GM21529 (cell line): Measurements from ENCODE around the gene PRUNE2.
"Not testable (repeated sequence)": the region's sequence is repeated elsewhere in the genome, so short reads cannot be mapped to it uniquely, and the experiment has no call there.

Source experiments
- ATAC-seq: cut with Tn5 transposase; IDR thresholded peaks from one replicate; pipeline ENCODE4 v1.9.1; 2021; ENCODE audit not compliant: unreplicated experiment

The PRUNE2 gene

DNA sequence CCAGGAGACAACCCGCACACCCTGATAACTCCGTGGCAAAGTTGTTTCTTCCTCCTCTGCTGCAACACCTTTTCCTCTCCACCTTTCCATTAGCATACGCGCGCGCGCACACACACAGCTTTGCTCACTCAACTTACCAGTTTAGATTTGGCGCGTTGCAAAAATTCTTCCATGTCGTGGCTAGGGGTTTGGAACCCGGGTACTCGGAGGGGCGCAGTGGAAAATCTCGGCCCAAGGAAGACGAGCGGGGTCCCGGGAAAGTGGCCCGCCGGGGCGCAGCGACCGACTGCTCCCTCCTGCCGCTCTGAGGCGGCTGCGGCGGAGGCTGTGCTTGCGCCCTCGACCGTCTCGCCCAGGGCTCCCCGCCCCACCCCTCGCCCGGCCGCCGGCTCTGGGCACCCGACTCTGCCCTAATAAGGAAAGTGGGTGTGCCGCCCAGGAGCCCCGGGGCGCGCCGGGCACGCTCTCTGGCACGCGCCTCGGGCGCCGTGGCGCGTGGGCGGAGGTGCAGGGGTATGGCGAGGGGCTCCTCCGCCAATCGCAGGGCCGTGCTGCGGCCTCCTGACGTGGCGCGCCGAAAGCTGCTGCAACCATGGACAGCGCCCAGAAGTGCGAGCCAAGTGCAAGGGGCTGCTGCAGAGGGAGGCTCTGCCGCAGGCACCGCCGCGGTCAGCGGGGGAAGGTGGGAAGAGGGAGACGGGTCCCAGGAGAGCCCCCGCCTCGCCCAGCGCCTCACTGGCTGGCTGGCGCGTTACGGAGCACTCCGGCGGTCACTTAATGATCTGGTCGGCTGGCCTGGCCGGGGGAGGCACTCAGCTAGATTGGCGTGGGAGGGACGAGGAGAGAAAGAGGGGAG lies at the start of gene PRUNE2:
Gene PRUNE2, minus strand, starts transcription at position 324 of the 856 bp plus-strand sequence. Its CDS starts 151 bp downstream, at position 173.
- ATAC-seq, result no peak

DNA sequence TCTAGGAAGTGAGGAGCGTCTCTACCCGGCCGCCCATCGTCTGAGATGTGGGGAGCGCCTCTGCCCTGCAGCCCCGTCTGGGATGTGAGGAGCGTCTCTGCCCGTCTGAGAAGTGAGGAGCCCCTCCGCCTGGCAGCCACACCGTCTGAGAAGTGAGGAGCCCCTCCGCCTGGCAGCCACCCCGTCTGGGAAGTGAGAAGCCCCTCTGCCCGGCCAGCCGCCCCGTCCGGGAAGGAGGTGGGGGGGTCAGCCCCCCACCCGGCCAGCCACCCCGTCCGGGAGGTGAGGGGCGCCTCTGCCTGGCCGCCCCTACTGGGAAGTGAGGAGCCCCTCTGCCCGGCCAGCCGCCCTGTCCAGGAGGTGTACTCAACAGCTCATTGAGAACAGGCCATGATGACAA lies 49.5 kb upstream of the PRUNE2 start:
- not testable (repeated sequence) for ATAC-seq

DNA sequence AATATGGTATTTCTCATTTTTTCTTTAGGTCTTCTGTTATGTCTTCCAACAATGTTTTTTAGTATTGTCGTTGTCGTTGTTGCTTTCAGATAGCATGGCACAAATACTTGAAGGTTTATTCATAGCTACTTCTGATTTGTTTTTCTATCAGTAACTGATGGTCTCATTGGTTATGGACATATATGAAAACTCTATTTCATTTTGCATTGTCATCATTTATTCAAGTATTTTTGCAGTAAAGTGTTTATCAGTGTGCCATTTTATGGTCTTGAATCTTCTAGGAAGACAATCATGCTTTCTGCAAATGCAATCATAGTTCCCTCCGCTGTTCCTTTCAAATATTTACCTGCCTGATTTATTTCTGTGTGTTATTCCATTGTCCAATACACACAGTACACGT lies 44.0 kb upstream of the PRUNE2 start:
- ATAC-seq, result no peak

DNA sequence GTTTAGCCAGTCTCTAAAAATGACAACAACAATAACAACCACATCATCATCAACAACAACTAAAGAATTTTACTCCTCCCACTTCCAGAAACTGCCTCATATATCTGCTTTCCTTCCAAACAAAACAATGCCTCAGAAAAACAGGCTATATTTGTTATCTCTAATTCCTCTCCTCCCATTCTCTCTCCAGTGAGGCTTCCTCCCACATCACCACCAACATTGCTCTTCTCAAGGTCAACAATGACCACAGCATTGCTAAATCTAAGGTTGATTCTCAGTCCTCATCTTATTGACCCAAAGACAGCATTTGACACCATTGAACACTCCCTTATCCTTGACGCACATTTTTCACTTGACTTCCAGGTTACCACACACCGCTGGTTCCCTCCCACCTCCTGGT lies 38.1 kb upstream of the PRUNE2 start:
- ATAC-seq, result no peak

DNA sequence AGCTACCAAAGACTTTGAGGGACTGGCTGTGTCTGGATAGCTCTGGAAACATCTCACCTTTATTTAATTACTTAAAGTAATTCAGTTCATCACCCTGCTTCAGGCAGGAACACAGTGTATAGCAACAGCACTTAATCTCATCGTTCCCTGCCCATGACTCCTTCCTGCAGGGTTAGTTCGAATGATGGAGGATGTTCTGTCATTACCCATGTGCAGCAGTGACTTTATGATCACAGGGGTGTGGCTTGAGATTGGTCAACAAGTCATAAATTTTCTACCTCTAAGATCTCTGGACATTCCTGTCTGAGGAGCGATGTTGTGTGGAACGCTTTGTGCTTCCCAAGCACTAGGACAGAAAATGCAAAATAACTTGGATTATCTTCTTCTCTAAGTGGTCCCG lies 37.1 kb upstream of the PRUNE2 start:
- no peak for ATAC-seq

- no peak for ATAC-seq
Observed at GRCh38 chr9:76932757-76933156, 26.8 kb upstream of the PRUNE2 start.

DNA sequence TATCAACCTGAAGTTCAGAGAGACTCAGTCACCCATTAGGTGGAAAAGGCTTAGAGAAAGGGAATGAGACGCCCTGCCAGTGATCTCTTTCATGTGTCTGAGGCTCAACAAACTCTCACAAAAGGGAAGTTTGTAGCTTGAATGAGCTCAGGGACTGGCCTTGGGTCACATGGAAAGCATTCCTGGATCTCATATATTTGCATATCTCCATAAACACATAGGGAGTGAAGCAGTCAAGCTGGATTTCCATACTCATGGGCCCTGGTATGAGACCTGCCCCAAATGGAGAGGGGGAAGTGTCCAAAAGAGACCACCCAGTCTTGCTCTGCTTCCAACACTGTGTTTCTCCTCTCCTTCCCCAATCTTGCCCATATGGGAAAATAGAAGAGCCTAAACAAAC lies 26.4 kb upstream of the PRUNE2 start:
- ATAC-seq, result no peak

DNA sequence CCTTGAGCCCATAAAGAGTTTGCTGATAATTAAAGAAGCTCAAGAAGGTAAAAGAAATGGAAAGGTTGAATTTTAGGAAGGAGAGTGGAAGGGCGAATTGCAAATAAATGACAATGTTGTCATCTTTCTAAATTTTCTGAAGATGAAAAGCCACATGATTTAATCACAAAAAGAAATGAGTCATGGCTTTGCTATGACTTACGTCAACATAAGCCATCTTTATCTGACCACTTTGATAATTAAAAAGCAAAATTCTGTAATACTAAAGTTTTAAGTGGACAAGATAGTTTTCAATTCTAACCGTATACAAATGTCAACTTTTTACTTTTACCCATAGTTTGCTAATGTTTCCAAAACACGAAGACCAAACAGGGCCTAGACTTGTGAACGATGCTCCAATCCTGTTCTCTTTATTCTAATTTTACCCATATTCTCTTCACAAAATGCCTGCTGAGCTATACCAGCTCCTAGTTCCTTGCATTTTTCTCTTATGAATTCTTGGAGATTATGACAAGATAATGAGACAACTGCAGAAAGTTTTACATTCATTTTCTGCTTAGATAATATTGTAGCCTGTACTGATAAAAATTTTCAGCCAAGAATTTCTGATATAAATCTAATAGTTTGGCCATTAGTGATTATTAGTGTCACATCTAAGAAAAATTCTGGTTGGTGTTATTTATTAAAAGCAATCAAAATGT lies 21.8 kb upstream of the PRUNE2 start:
- no peak for ATAC-seq

DNA sequence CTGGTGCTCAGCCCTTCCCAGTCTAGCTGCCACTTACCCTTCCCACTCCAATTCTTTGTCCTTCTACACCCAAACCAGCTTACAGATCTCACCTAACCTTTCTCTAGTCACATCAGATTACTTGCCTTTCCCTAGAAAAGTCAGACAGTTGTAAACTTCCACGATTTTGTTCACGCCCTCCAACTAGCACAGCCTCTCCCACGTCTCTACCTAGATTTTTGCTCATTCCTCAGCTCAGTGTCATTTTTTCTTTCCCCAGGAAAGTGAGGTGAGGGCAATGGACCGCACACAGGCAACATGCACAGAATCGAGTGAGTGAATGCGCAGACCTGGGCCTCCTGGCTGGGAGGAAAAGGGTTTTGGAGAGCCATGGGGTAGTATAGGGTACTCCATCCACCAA lies 20.9 kb upstream of the PRUNE2 start:
- no peak for ATAC-seq

DNA sequence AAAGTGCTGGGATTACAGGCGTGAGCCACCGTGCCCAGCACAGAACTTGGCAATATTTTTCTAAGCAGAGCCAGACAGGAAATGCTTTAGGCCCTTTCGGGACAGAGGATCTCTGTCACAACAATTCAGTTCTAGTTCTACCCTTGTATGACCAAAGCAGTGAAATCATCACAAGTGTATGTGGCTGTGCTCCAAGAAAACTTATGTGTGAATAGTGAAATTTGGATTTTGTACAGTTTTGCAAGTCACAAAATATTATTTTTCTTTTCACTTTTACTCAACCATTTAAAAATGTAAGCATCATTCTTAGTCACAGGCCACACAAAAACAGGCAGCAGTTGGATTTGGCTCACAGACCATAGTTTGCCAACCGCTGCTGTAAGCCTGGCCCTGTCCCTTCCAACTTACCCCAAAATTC lies 20.4 kb upstream of the PRUNE2 start:
- no peak for ATAC-seq

GRCh38 chr9:76921165-76921564 lies 15.3 kb upstream of the PRUNE2 start:
- ATAC-seq, result no peak

DNA sequence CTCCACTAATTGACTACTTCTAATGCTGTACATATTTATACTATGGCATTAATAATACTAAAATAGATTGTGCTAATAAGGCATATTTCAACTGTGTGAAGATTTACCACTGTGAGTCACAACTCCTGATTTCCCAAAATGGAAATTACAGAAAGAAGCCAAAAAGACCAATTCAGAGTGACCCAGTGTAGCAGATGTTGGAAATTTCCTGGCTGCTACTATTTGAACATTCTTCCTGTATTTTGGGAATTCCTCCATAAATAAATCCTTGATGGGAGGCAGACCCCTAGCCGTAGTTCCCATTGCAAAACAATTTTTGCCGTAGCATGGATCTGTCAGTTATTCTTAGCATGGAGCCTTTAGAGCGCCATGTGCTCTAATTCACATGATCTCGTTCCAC lies 11.4 kb upstream of the PRUNE2 start:
- no peak for ATAC-seq

- ATAC-seq, result no peak
Observed at GRCh38 chr9:76916231-76916630, 10.3 kb upstream of the PRUNE2 start.

DNA sequence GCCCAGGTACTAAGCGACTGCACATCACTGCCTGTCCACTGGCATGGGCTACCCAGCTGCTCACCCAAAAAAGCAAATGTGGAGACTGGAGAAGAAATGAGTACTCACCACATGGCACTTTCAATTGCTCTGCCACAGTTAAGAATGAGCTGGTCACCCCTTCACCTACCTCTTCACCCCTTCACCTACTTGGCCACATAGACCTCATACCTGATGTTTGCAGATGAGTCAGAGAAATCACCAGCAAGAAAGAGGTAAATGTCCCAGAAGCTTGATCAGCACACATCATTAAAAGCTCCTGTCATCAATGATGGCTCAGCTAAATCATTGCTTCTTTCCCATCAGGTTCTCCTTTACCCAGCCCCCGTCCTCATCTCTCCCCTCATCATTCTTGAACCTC lies 7.6 kb upstream of the PRUNE2 start:
- no peak for ATAC-seq

DNA sequence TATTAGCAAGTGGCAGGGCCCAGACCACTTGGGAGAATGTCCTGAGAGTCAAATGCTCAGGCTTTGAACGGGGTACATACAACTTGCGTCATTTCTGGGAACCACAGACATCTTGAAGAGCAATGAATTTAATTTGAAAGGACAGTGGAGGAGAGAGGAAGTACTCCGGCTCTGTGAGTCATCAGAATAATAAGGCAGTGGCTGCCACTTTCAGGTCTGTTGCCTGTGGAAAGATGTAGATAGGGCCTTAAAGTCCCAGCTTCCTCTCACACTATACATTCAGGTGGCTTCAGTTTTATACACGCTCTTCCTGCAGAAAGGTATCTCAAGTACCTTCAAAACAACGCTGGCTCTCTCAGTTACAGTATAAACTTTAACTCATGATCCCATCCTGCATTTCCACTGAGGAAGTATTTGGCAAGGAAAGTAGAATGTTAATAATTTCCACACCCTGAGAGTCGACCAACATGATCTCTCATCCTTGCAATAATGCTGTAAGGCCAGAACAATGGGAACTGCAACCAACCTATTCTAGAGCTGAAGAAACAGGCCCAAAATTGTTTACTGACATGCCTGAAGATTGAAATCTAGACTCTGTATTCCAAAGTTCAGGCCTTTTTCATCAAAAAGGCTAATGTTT lies 6.8 kb upstream of the PRUNE2 start:
- peak; percentile 72 for ATAC-seq

- no peak for ATAC-seq
Observed at GRCh38 chr9:76911971-76912370, 6.1 kb upstream of the PRUNE2 start.

DNA sequence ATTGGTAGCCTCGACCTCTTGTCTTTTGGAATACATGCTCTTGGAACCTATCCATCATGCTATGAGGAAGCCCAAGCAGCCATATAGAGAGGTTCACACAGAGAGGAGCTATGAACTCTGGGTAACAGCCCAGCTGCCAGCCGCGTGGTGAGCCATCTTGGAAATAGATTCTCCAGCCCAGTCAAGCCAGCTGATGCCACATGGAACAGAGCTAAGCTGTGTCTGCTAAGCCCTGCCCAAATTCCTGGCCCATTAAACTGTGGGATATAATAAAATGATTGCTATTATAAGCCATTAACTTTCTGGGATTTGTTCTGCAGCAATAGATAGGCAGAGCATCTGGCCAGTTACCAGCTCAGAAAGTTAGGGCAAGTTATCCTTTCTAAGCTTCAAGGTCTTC lies 4.9 kb upstream of the PRUNE2 start:
- ATAC-seq, result no peak

- no peak for ATAC-seq
Observed at GRCh38 chr9:76906647-76906975, 697 bp upstream of the PRUNE2 start.

GRCh38 chr9:76904661-76905457 lies 1.1 kb downstream of the PRUNE2 start:
- ATAC-seq, result no peak

DNA sequence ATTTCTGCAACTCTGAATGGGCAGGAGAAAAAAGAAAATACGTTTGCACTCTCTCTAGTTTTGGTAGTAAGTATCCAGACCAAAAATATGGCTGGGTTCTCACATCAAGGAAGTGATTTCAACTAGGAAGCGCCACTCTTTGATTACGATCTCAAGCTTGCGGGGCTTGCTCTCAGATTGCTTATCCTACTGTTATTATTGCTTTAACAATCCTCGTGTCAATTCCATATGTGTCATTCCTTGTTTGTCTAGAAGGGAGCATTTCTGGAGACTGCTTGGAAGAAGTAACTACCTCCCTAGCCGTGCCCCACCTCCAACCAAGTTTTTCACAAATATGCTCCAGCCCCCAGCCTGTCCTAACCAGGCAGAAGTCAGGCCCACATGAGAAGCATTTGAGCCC lies 3.5 kb downstream of the PRUNE2 start:
- ATAC-seq, result no peak

DNA sequence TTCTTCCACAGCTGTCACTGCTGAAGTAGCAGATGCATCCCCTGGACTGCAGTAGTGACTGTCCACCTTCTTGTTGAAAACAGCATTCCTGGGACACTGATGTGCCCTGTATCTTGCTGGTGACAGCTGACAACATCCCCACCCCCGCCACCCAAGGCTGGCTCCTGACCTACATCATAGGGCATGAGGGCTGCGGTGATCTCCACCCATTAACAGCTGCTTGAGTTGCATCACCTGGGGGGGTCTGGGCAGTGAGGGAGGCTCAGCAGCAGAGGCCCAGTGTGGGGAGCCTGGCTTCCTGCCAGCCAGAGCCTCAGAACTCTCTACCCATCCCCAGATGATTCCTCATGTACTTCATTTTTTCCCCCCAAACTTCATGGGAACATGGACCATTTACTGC lies 4.1 kb downstream of the PRUNE2 start:
- ATAC-seq, result no peak
